Measurements from ENCODE around the gene TBC1D16.

The TBC1D16 gene

GRCh38 chr17:80024206-80024972, 11.3 kb downstream of the TBC1D16 start:
- DNase-seq (ENCODE audit: low read depth): no peak

GRCh38 chr17:80023481-80024205, 12.0 kb downstream of the TBC1D16 start:
- no peak for DNase-seq (ENCODE audit: low read depth)

- DNase-seq (ENCODE audit: low read depth): no peak
These were observed 14.1 kb downstream of the TBC1D16 start for GRCh38 chr17:80021600-80021999.

GRCh38 chr17:80018917-80019651, 16.6 kb downstream of the TBC1D16 start:
- DNase-seq (ENCODE audit: low read depth): no peak

- DNase-seq (ENCODE audit: low read depth): no peak
These were observed 18.3 kb downstream of the TBC1D16 start for GRCh38 chr17:80017226-80018010.

GRCh38 chr17:80012765-80013741, 22.6 kb downstream of the TBC1D16 start:
- no peak for DNase-seq (ENCODE audit: low read depth)

GRCh38 chr17:80011989-80012555, 23.6 kb downstream of the TBC1D16 start:
- DNase-seq (ENCODE audit: low read depth): no peak

GRCh38 chr17:80010283-80010858, 25.3 kb downstream of the TBC1D16 start:
- no peak for DNase-seq (ENCODE audit: low read depth)

GRCh38 chr17:80009391-80010282, 26.0 kb downstream of the TBC1D16 start:
- no peak for DNase-seq (ENCODE audit: low read depth)

GRCh38 chr17:80008848-80009247, 26.8 kb downstream of the TBC1D16 start:
- no peak for DNase-seq (ENCODE audit: low read depth)

GRCh38 chr17:80008383-80008840, 27.3 kb downstream of the TBC1D16 start:
- DNase-seq (ENCODE audit: low read depth): peak; percentile 70

- DNase-seq (ENCODE audit: low read depth): no peak
These were observed 27.7 kb downstream of the TBC1D16 start for GRCh38 chr17:80007939-80008338.

GRCh38 chr17:80006811-80007752, 28.6 kb downstream of the TBC1D16 start:
- DNase-seq (ENCODE audit: low read depth): no peak

- DNase-seq (ENCODE audit: low read depth): no peak
These were observed 29.3 kb downstream of the TBC1D16 start for GRCh38 chr17:80006339-80006720.

GRCh38 chr17:80005360-80006338, 30.0 kb downstream of the TBC1D16 start:
- peak; percentile 48 for DNase-seq (ENCODE audit: low read depth)

GRCh38 chr17:80003969-80004368, 31.7 kb downstream of the TBC1D16 start:
- no peak for DNase-seq (ENCODE audit: low read depth)
